Uterus (tissue), 2 donors: Measurements from ENCODE around the gene MAN2B2.

Experiments used
- CTCF ChIP-seq, 4 experiments: fragments of 200-600 bp in 2 of 4; fragments of 450-650 bp in 2 of 4; sonication (generic) in 2 of 4; IDR thresholded peaks; one replicate each; pipeline ENCODE4 v1.5.1; 2016 to 2019; ENCODE audit warnings: antibody characterized with exemption in 4 of 4, mild to moderate bottlenecking in 2 of 4, moderate library complexity in 1 of 4
- POLR2A ChIP-seq, 2 donors: fragments of 450-650 bp; IDR thresholded peaks; one replicate each; pipeline ENCODE4 v1.6.1; 2016; ENCODE audit warnings: antibody characterized with exemption in 2 of 2, mild to moderate bottlenecking in 1 of 2, moderate library complexity in 1 of 2

- TF ChIP-seq CTCF (IDR thresholded peaks at IDR 0.05): no peak
- no peak for TF ChIP-seq POLR2A (IDR thresholded peaks at IDR 0.05)
Measured at GRCh38 chr4:6609415-6610079, 34.6 kb downstream of the MAN2B2 start.
